CD4-positive, alpha-beta T cell treated with Interleukin-10 for 1 hour (primary cell): ENCODE measurements around the gene AFF3.
"Not testable (repeated sequence)": the region's sequence is repeated elsewhere in the genome, so short reads cannot be mapped to it uniquely, and the experiment has no call there.

Experiments
- DNase-seq: peaks from one replicate; pipeline ENCODE4 v3.0.0-alpha.2; 2020

Gene AFF3

DNA sequence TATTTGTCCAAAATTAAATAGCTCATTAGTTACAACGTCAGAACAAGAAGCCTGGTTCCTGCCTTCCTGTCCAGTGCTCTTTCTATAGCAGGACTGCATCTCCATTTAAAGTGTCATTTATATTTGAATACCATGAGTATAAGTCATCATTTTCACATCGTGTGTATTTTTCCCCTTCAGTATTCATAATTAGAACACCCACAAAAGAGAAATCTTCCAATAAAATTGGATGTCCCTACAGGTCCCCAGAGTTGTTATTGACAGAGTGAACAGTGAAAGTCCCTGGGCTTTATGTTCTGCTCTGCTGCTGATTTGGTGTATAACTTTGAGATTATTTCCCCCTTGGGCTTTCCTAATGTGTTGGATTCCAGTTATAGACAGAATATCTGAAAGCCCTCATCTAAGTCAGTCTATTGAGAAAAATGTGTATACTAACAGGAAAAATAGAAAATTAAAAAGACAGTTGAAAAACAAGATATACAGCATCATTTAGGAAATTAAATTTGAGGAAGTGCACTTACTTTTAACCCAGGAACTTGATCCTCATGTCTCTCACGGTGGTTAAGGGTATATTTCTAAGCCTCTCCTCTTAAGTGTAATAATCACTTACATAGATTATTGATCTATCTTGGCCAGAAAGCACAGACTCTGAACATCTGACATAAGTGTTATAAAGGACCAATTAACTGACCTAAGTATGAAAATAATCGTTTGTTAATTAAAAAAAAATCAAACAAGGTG is 637.4 kb downstream of the AFF3 start:
- no peak for DNase-seq

DNA sequence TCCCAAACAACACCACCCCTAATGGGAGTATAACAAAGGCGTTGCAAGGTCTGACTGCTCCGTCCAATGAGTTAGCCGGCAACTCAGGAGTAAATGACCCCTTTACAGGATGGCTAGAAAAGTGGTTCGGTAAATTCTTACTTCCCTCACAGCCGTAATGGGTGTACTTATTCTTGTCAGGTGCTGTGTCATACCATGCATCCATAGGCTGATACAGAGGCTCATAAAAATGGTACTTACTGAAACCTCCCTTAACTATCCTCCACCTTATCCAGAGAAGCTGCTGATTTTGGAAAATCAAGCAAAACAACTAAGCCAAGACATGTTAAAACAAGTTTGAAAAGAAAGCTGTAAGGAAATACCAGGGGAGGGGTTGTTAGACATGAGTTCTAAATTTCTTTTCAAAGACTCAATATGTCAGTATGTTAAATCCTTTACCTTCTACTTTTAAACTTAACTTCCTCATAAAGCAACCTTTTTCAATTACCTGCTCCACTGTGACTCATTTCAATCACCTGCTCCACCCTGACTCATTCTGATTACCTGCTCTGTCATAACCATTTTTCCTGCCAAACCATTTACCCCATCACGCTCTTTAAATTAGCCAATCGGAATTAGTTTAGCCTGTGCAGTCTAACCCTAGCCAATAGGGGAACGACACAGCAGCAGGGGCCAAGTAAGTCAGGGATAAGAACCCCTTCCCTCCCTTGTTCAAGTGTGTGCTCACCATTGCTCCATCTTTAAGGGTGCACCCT is 638.6 kb downstream of the AFF3 start:
- not testable (repeated sequence) for DNase-seq

DNA sequence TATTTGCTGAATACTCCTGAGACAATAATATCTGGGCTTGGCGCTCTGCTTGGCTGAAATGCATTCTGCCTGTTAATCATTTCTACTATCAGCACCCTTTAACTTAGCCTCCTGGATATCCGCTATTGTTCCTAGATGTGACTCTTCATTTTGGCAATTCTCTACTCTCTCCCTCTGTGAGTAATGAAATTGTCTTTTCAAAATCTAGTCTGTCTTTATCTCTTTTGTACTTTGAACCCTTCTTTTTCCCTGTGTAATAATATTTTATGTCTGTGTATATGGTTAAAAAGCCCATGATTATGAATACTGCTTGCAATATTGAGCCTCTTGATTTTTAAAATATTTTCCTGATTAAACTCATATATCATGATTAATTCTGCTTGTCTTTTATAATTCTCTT is 646.4 kb downstream of the AFF3 start:
- DNase-seq: no peak
